Measurements from ENCODE around the gene PAK3.

Gene PAK3

GRCh38 chrX:111102636-111103035 lies 6.6 kb downstream of the PAK3 start:
- no peak for DNase-seq
- H3K27ac ChIP-seq = no peak overlapping the region
- no peak for TF ChIP-seq CTCF (IDR thresholded peaks at IDR 0.05; ENCODE audit: low read depth, low read length)
- H3K36me3 ChIP-seq = no peaks in the 10 kb centered on the region
- H3K27me3 ChIP-seq (ENCODE audit: insufficient read depth, low read depth, severe bottlenecking) = peaks cover 14% of the 10 kb centered on the region
- no peak overlapping the region for H3K4me3 ChIP-seq (ENCODE audit: low read depth, low read length)
- no peaks in the 10 kb centered on the region for H3K9me3 ChIP-seq (ENCODE audit: severe bottlenecking)

- no peak overlapping the region for H3K27ac ChIP-seq
- TF ChIP-seq CTCF (IDR thresholded peaks at IDR 0.05; ENCODE audit: low read depth, low read length) = no peak
- H3K36me3 ChIP-seq = no peaks in the 10 kb centered on the region
- no peak for DNase-seq
- H3K4me3 ChIP-seq (ENCODE audit: low read depth, low read length) = no peak overlapping the region
- peaks cover 13% of the 10 kb centered on the region for H3K27me3 ChIP-seq (ENCODE audit: insufficient read depth, low read depth, severe bottlenecking)
- no peaks in the 10 kb centered on the region for H3K9me3 ChIP-seq (ENCODE audit: severe bottlenecking)
Observed at GRCh38 chrX:111103246-111103645, 7.3 kb downstream of the PAK3 start.

- H3K27me3 ChIP-seq (ENCODE audit: insufficient read depth, low read depth, severe bottlenecking) = peaks cover 6% of the 10 kb centered on the region
- DNase-seq = no peak
- no peak for TF ChIP-seq CTCF (IDR thresholded peaks at IDR 0.05; ENCODE audit: low read depth, low read length)
- H3K36me3 ChIP-seq = no peaks in the 10 kb centered on the region
- H3K4me3 ChIP-seq (ENCODE audit: low read depth, low read length) = no peak overlapping the region
- no peak overlapping the region for H3K27ac ChIP-seq
- H3K9me3 ChIP-seq (ENCODE audit: severe bottlenecking) = no peaks in the 10 kb centered on the region
Observed at GRCh38 chrX:111110098-111110775, 14.2 kb downstream of the PAK3 start.

- H3K27me3 ChIP-seq (ENCODE audit: insufficient read depth, low read depth, severe bottlenecking) = peaks cover 4% of the 10 kb centered on the region
- no peak overlapping the region for H3K27ac ChIP-seq
- TF ChIP-seq CTCF (IDR thresholded peaks at IDR 0.05; ENCODE audit: low read depth, low read length) = no peak
- no peaks in the 10 kb centered on the region for H3K9me3 ChIP-seq (ENCODE audit: severe bottlenecking)
- DNase-seq = no peak
- no peaks in the 10 kb centered on the region for H3K36me3 ChIP-seq
- no peak overlapping the region for H3K4me3 ChIP-seq (ENCODE audit: low read depth, low read length)
Observed at GRCh38 chrX:111114806-111115205, 18.8 kb downstream of the PAK3 start.

GRCh38 chrX:111116666-111117065 lies 20.7 kb downstream of the PAK3 start:
- Histone ChIP-seq H3K9me3 (ENCODE audit: severe bottlenecking) (no peaks in the 10 kb centered on the region), H3K27ac (no peak overlapping the region), H3K36me3 (no peaks in the 10 kb centered on the region), H3K4me3 (ENCODE audit: low read depth, low read length) (no peak overlapping the region), H3K27me3 (ENCODE audit: insufficient read depth, low read depth, severe bottlenecking) (peaks cover 9% of the 10 kb centered on the region)
- DNase-seq = no peak
- TF ChIP-seq CTCF (IDR thresholded peaks at IDR 0.05; ENCODE audit: low read depth, low read length) = no peak

- H3K4me3 ChIP-seq (ENCODE audit: low read depth, low read length) = no peak overlapping the region
- DNase-seq = no peak
- no peak for TF ChIP-seq CTCF (IDR thresholded peaks at IDR 0.05; ENCODE audit: low read depth, low read length)
- H3K36me3 ChIP-seq = no peaks in the 10 kb centered on the region
- peaks cover 4% of the 10 kb centered on the region for H3K27me3 ChIP-seq (ENCODE audit: insufficient read depth, low read depth, severe bottlenecking)
- H3K9me3 ChIP-seq (ENCODE audit: severe bottlenecking) = no peaks in the 10 kb centered on the region
- no peak overlapping the region for H3K27ac ChIP-seq
Observed at GRCh38 chrX:111119341-111119740, 23.4 kb downstream of the PAK3 start.

Measured in WERI-Rb-1 (cell line).